OCI-LY7 (cell line): ENCODE measurements around the gene SUGP2. TPM values are rescaled to one million over a fixed set of nuclear protein-coding genes. Genes with fewer than 3 reads are reported as not detected.

Experiments
- BruUV-seq: library from RNA; stranded (reverse); fragments of 400-500 nt; replicated peaks from 2 replicates; lab custom pipeline; 2021; lab: Mats Ljungman, UMichigan
- CTCF ChIA-PET: fragments of 300-600 bp; sonication (Branson Sonifier 250); formaldehyde crosslinking; loops from one replicate; lab custom pipeline; 2022; ENCODE audit warnings: antibody characterized with exemption; ENCODE audit not compliant: unreplicated experiment; lab: Charles Lee
- POLR2A ChIA-PET: fragments of 300-600 bp; sonication (Branson Sonifier 250); formaldehyde crosslinking; loops from one replicate; lab custom pipeline; 2022; ENCODE audit warnings: antibody characterized with exemption; lab: Charles Lee
- DNase-seq: peaks from one replicate; pipeline ENCODE4 v3.0.0-alpha.2; 2015; ENCODE audit warnings: low spot score
- H2AFZ ChIP-seq: fragments of 200-600 bp; sonication (generic), shearing (Covaris generic); 2 replicates; pipeline ENCODE4 v1.6.1; 2014; ENCODE audit warnings: mild to moderate bottlenecking, antibody characterized with exemption, low read length, moderate library complexity
- H3K27ac ChIP-seq: fragments of 200-600 bp; sonication (generic); 2 replicates; pipeline ENCODE4 v1.5.1; 2014; ENCODE audit warnings: mixed run types, low read depth, mild to moderate bottlenecking, moderate library complexity, low read length, inconsistent platforms; ENCODE audit not compliant: poor library complexity, severe bottlenecking
- H3K36me3 ChIP-seq: fragments of 200-600 bp; sonication (generic); 2 replicates; pipeline ENCODE4 v1.6.1; 2014; ENCODE audit warnings: mild to moderate bottlenecking, antibody characterized with exemption, low read length, moderate library complexity, mixed read lengths; ENCODE audit not compliant: insufficient read depth
- H3K4me1 ChIP-seq: fragments of 200-600 bp; sonication (generic); 2 replicates; pipeline ENCODE4 v1.5.1; 2014; ENCODE audit warnings: mild to moderate bottlenecking, low read length; ENCODE audit not compliant: insufficient read depth, poor library complexity, severe bottlenecking
- H3K4me2 ChIP-seq: fragments of 200-600 bp; sonication (generic); 2 replicates; pipeline ENCODE4 v1.6.1; 2014; ENCODE audit warnings: mild to moderate bottlenecking, low read length
- H3K4me3 ChIP-seq: fragments of 200-600 bp; sonication (generic); 2 replicates; pipeline ENCODE4 v1.5.1; 2014; ENCODE audit warnings: mild to moderate bottlenecking, low read depth, low read length; ENCODE audit not compliant: poor library complexity, severe bottlenecking
- H3K79me2 ChIP-seq: fragments of 200-600 bp; sonication (generic); 2 replicates; pipeline ENCODE4 v1.6.1; 2016; ENCODE audit warnings: low read depth, mild to moderate bottlenecking, low read length, moderate library complexity, mixed read lengths; ENCODE audit not compliant: insufficient read depth
- H3K9me2 ChIP-seq: fragments of 200-600 bp; sonication (generic); 2 replicates; pipeline ENCODE4 v1.6.1; 2016; ENCODE audit warnings: mild to moderate bottlenecking, low read length, mixed read lengths; ENCODE audit not compliant: insufficient read depth
- H3K9me3 ChIP-seq: fragments of 200-600 bp; sonication (generic); 2 replicates; pipeline ENCODE4 v1.6.1; 2014; ENCODE audit warnings: mild to moderate bottlenecking, mixed run types, low read length, mixed read lengths
- H4K20me1 ChIP-seq: fragments of 200-600 bp; sonication (generic); 2 replicates; pipeline ENCODE4 v1.6.1; 2014; ENCODE audit warnings: mild to moderate bottlenecking, antibody characterized with exemption, low read length, moderate library complexity, mixed read lengths; ENCODE audit not compliant: insufficient read depth
- CTCF ChIP-seq: fragments of 200-600 bp; sonication (generic); conservative IDR thresholded peaks from 2 replicates; pipeline ENCODE4 v1.5.1; 2014; ENCODE audit warnings: mild to moderate bottlenecking, antibody characterized with exemption, low read length, moderate library complexity, mixed read lengths
- EZH2phosphoT487 ChIP-seq: fragments of 200-600 bp; sonication (generic); IDR thresholded peaks from 2 replicates; pipeline ENCODE4 v1.6.1; 2018; ENCODE audit warnings: low read depth, borderline replicate concordance, mild to moderate bottlenecking, mixed run types, antibody characterized with exemption, low read length, moderate library complexity, mixed read lengths
- intact Hi-C: fragments of 100-400 bp; cut with micrococcal nuclease; formaldehyde crosslinking; loops from one replicate; pipeline ENCODE4 v1.10.0; 2022; ENCODE audit not compliant: unreplicated experiment
- total RNA-seq, 2 experiments: library from RNA; depleted of rRNA in 1 of 2; stranded (reverse); fragments of >200 nt in 1 of 2; shearing (Covaris generic) in 1 of 2; gene quantifications; 2 replicates each; pipeline ENCODE4 v1.2.3, GENCODE V29; 2014 to 2022

SUGP2 gene
- total RNA-seq, 2 experiments from 2014 or later: 111 to 229 TPM

GRCh38 chr19:19022380-19022961, 10.8 kb downstream of the SUGP2 start:
- CTCF ChIA-PET: no interaction called here
- peak overlapping the region; percentile 13; the same call in 1 of the 2 replicates for H3K4me2 ChIP-seq

GRCh38 chr19:19021115-19021514, 12.2 kb downstream of the SUGP2 start:
- Histone ChIP-seq H3K9me3 (no peaks in the 10 kb centered on the region), H4K20me1 (peaks cover 13% of the 10 kb centered on the region; the same call in 1 of the 2 replicates), H2AFZ (no peak overlapping the region), H3K4me2 (no peak overlapping the region), H3K4me1 (peaks cover 7% of the 10 kb centered on the region), H3K4me3 (no peak overlapping the region), H3K27ac (no peak overlapping the region), H3K79me2 (peaks cover 87% of the 10 kb centered on the region), H3K36me3 (peaks cover 97% of the 10 kb centered on the region), H3K9me2 (no peaks in the 10 kb centered on the region)
- TF ChIP-seq CTCF (no peak), EZH2phosphoT487 (no peak)
- BruUV-seq: no TSS peak
- ChIA-PET CTCF (no interaction called here), POLR2A (interaction anchor here (1.4 kb wide), 1 partner anchor 18 kb away, joined by 3 read pairs; no protein-coding TSS in a partner anchor)
- intact Hi-C loops: no loop called here
- DNase-seq: no peak

More at GRCh38 chr19:19022380-19022961, 10.8 kb downstream of the SUGP2 start:
- POLR2A ChIA-PET: interaction anchor here (1.4 kb wide), 1 partner anchor 16 kb away, joined by 3 read pairs; no protein-coding TSS in a partner anchor
- no peak for TF ChIP-seq CTCF
- no peak for TF ChIP-seq EZH2phosphoT487
- peaks cover 7% of the 10 kb centered on the region for H3K4me1 ChIP-seq
- H3K9me3 ChIP-seq: no peaks in the 10 kb centered on the region
- no peak for DNase-seq
- no peaks in the 10 kb centered on the region for H3K9me2 ChIP-seq
- no peak overlapping the region for H2AFZ ChIP-seq
- H3K4me3 ChIP-seq: no peak overlapping the region
- H4K20me1 ChIP-seq: peaks cover 19% of the 10 kb centered on the region; the same call in 1 of the 2 replicates
- peaks cover 75% of the 10 kb centered on the region for H3K79me2 ChIP-seq
- intact Hi-C loops: no loop called here
- no TSS peak for BruUV-seq
- H3K27ac ChIP-seq: no peak overlapping the region
- H3K36me3 ChIP-seq: peaks cover 97% of the 10 kb centered on the region

- Histone ChIP-seq H3K4me3 (no peak overlapping the region), H3K9me3 (no peaks in the 10 kb centered on the region), H4K20me1 (no peaks in the 10 kb centered on the region), H3K79me2 (peaks cover 8% of the 10 kb centered on the region; the same call in 1 of the 2 replicates), H2AFZ (no peak overlapping the region), H3K4me2 (no peak overlapping the region), H3K36me3 (peaks cover 96% of the 10 kb centered on the region), H3K4me1 (no peaks in the 10 kb centered on the region), H3K27ac (no peak overlapping the region), H3K9me2 (no peaks in the 10 kb centered on the region)
- ChIA-PET POLR2A (no interaction called here), CTCF (interaction anchor here (0.6 kb wide), 1 partner anchor 24 kb away, joined by 3 read pairs; no protein-coding TSS in a partner anchor)
- no TSS peak for BruUV-seq
- no peak for DNase-seq
- TF ChIP-seq CTCF (no peak), EZH2phosphoT487 (no peak)
- intact Hi-C loops: no loop called here
Observed at GRCh38 chr19:19010551-19010950, 22.8 kb downstream of the SUGP2 start.
